K562 (cell line): ENCODE results near the gene IGDCC3. TPM values are rescaled to one million over a fixed set of nuclear protein-coding genes. Genes with fewer than 3 reads are reported as not detected.

Experiments used
- BCOR ChIP-seq: fragments of 450-650 bp; IDR thresholded peaks from 2 replicates; pipeline ENCODE4 v1.6.1; 2016
- DPF2 ChIP-seq: fragments of 450-650 bp; IDR thresholded peaks from 2 replicates; pipeline ENCODE4 v1.6.1; 2016
- EGR1 ChIP-seq: fragments of 450-650 bp; conservative IDR thresholded peaks from 2 replicates; pipeline ENCODE4 v1.6.1; 2017; ENCODE audit warnings: mild to moderate bottlenecking
- GABPB1 ChIP-seq: sonication (generic); formaldehyde crosslinking; IDR thresholded peaks from 2 replicates; pipeline ENCODE4 v1.8.0; 2022; ENCODE audit warnings: mild to moderate bottlenecking, missing genetic modification reagents
- POLR2AphosphoS2 ChIP-seq: IDR thresholded peaks from 2 replicates; pipeline ENCODE4 v1.6.1; 2012; ENCODE audit warnings: low read length, improper control_type of control experiment
- POU5F1 ChIP-seq: fragments of 150-350 bp; IDR thresholded peaks from 2 replicates; pipeline ENCODE4 v1.6.1; 2014; ENCODE audit warnings: borderline replicate concordance, low read length, low read depth, mild to moderate bottlenecking; ENCODE audit not compliant: partially characterized antibody
- SAFB2 ChIP-seq: fragments of 200-400 bp; formaldehyde crosslinking; IDR thresholded peaks from 2 replicates; pipeline ENCODE4 v1.6.1; 2018; ENCODE audit warnings: borderline replicate concordance, low read length, low read depth, moderate library complexity; ENCODE audit not compliant: severe bottlenecking
- SMAD4 ChIP-seq: fragments of 250-450 bp; sonication (Bioruptor Pico); conservative IDR thresholded peaks from 2 replicates; pipeline ENCODE4 v1.8.0; 2021; ENCODE audit warnings: inconsistent platforms, mild to moderate bottlenecking, moderate library complexity
- SNIP1 ChIP-seq: fragments of 450-650 bp; IDR thresholded peaks from 2 replicates; pipeline ENCODE4 v1.7.1; 2017; ENCODE audit warnings: low read depth, mild to moderate bottlenecking
- SRF ChIP-seq, 2 experiments: fragments of 250-450, 450-650 bp in 1 of 2; sonication (Bioruptor Pico) in 1 of 2; sonication (generic) in 1 of 2; formaldehyde crosslinking; IDR thresholded peaks; 2 replicates each; pipeline versions ENCODE4 v1.5.0 to v1.5.1; 2020 to 2022; ENCODE audit warnings: mild to moderate bottlenecking in 1 of 2, missing genetic modification reagents in 1 of 2
- TAF15 ChIP-seq: fragments of 200-400 bp; formaldehyde crosslinking; IDR thresholded peaks from 2 replicates; pipeline ENCODE4 v1.6.1; 2017; ENCODE audit warnings: mild to moderate bottlenecking, low read depth, low read length, moderate library complexity
- UBTF ChIP-seq, 2 experiments: IDR thresholded peaks; 2 replicates each; pipeline ENCODE4 v1.6.1; 2012; ENCODE audit warnings: improper control_type of control experiment in 2 of 2, low read depth in 2 of 2, low read length in 2 of 2, borderline replicate concordance in 1 of 2
- ZBTB8A ChIP-seq: fragments of 450-650 bp; IDR thresholded peaks from 2 replicates; pipeline ENCODE4 v1.6.1; 2018; ENCODE audit warnings: mild to moderate bottlenecking, moderate library complexity; ENCODE audit not compliant: partially characterized antibody
- ZC3H4 ChIP-seq: sonication (generic); formaldehyde crosslinking; IDR thresholded peaks from 2 replicates; pipeline ENCODE4 v1.9.0; 2021; ENCODE audit warnings: missing genetic modification reagents, borderline replicate concordance
- ZFP36 ChIP-seq: fragments of 150-350 bp; IDR thresholded peaks from 2 replicates; pipeline ENCODE4 v1.6.1; 2018; ENCODE audit warnings: low read length, low read depth; ENCODE audit not compliant: partially characterized antibody
- polyA plus RNA-seq, 8 experiments: library from polyadenylated mRNA; depleted of rRNA in 4 of 8; stranded (reverse) in 5 of 8; unstranded in 3 of 8; fragments of >200 nt; fragmentation: Nextera tagmentation in 2 of 8; fragmentation: Illumina TruSeq in 1 of 8; extraction: Ambion mirVana in 2 of 8; extraction: Trizol in 1 of 8; gene quantifications; 2 replicates each; pipeline versions ENCODE4 v1.2.1 to v1.2.3, GENCODE V29; 2011 to 2014; ENCODE audit warnings: inconsistent platforms in 1 of 8, missing spikeins in 1 of 8
- total RNA-seq, 7 experiments: library from RNA; depleted of rRNA in 6 of 7; stranded (reverse); fragments of >200 nt in 6 of 7; fragmentation: Illumina TruSeq in 2 of 7; extraction: Trizol in 2 of 7; gene quantifications; 2 replicates each; pipeline versions ENCODE4 v1.2.1 to v1.2.3, GENCODE V29; 2011 to 2021; ENCODE audit warnings: low replicate concordance in 1 of 7
- TF ChIP-seq, protein P1 (sequence below), 2 experiments: IDR thresholded peaks; 2 replicates each; pipeline ENCODE4 v1.6.1; 2011; ENCODE audit warnings: borderline replicate concordance in 1 of 2, control low read depth in 1 of 2, low read depth in 1 of 2, low read length in 1 of 2, mild to moderate bottlenecking in 1 of 2, mixed read lengths in 1 of 2, moderate library complexity in 1 of 2; ENCODE audit not compliant: insufficient read depth in 1 of 2, insufficient read length in 1 of 2, poor library complexity in 1 of 2, severe bottlenecking in 1 of 2; ENCODE audit errors: extremely low read depth in 1 of 2
- TF ChIP-seq, protein P2 (sequence below): fragments of 450-650 bp; IDR thresholded peaks from one replicate; pipeline ENCODE4 v1.6.1; 2018; ENCODE audit warnings: mild to moderate bottlenecking, moderate library complexity; ENCODE audit not compliant: partially characterized antibody
- TF ChIP-seq, protein P3 (sequence below): sonication (generic); formaldehyde crosslinking; IDR thresholded peaks from 2 replicates; pipeline ENCODE4 v1.9.0; 2022; ENCODE audit warnings: mild to moderate bottlenecking, missing genetic modification reagents
- TF ChIP-seq, protein P4 (sequence below): IDR thresholded peaks from 2 replicates; pipeline ENCODE4 v1.6.1; 2014; ENCODE audit warnings: antibody characterized with exemption

IGDCC3 gene
- total and polyA plus RNA-seq, 9 of the 15 experiments (the other 6 are each of a cell fraction or from before 2014, with no cell fraction given) = not detected

DNA sequence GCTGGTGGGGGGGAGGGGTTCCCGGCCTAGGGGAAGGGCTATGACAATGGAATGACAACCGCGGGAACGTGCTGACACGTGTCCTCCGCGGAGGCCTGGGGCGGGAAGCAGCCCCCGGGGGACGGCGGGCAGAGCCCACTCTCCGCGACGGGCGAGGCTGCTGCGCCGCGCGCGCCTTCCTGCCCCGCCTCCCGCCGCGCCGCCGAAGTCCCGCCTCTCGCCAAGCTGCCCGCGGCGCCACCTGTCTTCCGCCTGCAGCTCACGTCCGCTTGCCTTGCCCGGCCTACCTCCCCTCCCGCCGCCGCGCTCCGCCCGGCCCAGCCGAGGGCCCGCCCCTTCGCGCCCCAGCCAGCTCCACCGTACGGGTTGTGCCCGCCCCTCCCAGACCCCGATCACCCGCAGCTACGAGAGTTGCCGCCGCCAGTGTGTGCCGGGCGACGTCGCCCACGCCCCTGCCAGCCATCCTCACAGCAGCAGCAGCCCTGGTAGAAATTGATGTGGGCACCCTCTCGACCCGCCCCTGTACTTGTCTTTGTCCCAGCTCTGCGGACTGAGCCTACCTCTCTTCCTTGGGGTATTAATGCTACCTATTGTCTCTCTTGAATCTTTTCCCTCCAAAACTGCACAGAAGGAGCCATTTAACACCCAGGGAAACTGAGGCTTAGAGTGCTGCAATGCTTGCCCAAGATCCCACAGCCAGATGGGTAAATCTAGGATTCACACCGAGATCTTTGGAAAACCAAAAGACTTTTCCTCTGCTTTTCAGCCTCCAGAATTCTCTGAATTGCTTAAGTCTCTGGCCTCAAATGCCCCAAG, 90.9 kb downstream of the IGDCC3 start, which contains the start of gene PARP16 (continued):
- TF ChIP-seq, protein P1, sequence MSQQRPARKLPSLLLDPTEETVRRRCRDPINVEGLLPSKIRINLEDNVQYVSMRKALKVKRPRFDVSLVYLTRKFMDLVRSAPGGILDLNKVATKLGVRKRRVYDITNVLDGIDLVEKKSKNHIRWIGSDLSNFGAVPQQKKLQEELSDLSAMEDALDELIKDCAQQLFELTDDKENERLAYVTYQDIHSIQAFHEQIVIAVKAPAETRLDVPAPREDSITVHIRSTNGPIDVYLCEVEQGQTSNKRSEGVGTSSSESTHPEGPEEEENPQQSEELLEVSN (IDR thresholded peaks at IDR 0.05; ENCODE audit: borderline replicate concordance in 1 of 2, extremely low read depth in 1 of 2, insufficient read depth in 1 of 2, insufficient read length in 1 of 2, low read depth in 1 of 2, low read length in 1 of 2, poor library complexity in 1 of 2, severe bottlenecking in 1 of 2) = peak; percentile 89 to 91
- no peak for TF ChIP-seq DPF2
- TF ChIP-seq SNIP1 = no peak
- TF ChIP-seq, protein P2, sequence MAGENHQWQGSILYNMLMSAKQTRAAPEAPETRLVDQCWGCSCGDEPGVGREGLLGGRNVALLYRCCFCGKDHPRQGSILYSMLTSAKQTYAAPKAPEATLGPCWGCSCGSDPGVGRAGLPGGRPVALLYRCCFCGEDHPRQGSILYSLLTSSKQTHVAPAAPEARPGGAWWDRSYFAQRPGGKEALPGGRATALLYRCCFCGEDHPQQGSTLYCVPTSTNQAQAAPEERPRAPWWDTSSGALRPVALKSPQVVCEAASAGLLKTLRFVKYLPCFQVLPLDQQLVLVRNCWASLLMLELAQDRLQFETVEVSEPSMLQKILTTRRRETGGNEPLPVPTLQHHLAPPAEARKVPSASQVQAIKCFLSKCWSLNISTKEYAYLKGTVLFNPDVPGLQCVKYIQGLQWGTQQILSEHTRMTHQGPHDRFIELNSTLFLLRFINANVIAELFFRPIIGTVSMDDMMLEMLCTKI = no peak
- no peak for TF ChIP-seq ZFP36
- no peak for TF ChIP-seq POLR2AphosphoS2
- TF ChIP-seq ZC3H4 = no peak
- TF ChIP-seq, protein P3, sequence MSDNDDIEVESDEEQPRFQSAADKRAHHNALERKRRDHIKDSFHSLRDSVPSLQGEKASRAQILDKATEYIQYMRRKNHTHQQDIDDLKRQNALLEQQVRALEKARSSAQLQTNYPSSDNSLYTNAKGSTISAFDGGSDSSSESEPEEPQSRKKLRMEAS (CRISPR knock-in tag) = no peak; the same call in 1 of the 2 replicates
- TF ChIP-seq, protein P4, sequence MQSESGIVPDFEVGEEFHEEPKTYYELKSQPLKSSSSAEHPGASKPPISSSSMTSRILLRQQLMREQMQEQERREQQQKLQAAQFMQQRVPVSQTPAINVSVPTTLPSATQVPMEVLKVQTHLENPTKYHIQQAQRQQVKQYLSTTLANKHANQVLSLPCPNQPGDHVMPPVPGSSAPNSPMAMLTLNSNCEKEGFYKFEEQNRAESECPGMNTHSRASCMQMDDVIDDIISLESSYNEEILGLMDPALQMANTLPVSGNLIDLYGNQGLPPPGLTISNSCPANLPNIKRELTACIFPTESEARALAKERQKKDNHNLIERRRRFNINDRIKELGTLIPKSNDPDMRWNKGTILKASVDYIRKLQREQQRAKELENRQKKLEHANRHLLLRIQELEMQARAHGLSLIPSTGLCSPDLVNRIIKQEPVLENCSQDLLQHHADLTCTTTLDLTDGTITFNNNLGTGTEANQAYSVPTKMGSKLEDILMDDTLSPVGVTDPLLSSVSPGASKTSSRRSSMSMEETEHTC = no peak
- no peak for TF ChIP-seq ZBTB8A
- TF ChIP-seq EGR1 = peak; percentile 43; the same call in 1 of the 2 replicates
- TF ChIP-seq UBTF (IDR thresholded peaks at IDR 0.05; ENCODE audit: borderline replicate concordance in 1 of 2, low read depth in 2 of 2, low read length in 2 of 2) = no peak
- TF ChIP-seq SAFB2 = no peak
- TF ChIP-seq SMAD4 (CRISPR knock-in tag) = peak; percentile 54; the same call in 1 of the 2 replicates
- no peak for TF ChIP-seq POU5F1
- TF ChIP-seq GABPB1 (CRISPR knock-in tag) = peak; percentile 32; the same call in 1 of the 2 replicates
- TF ChIP-seq TAF15 = no peak
- 0 out of 4 replicates have a peak, but pooled peaks of 1 of the 2 experiments have one; percentile 20 for TF ChIP-seq SRF (CRISPR knock-in tag; IDR thresholded peaks at IDR 0.05)
- no peak; the same call in 1 of the 2 replicates for TF ChIP-seq BCOR
